GM21381 (cell line): ENCODE results near the gene C4orf54.

Source experiments
- ATAC-seq: cut with Tn5 transposase; IDR thresholded peaks from one replicate; pipeline ENCODE4 v1.9.1; 2021; ENCODE audit warnings: mild to moderate bottlenecking, moderate library complexity; ENCODE audit not compliant: unreplicated experiment

Gene C4orf54

DNA sequence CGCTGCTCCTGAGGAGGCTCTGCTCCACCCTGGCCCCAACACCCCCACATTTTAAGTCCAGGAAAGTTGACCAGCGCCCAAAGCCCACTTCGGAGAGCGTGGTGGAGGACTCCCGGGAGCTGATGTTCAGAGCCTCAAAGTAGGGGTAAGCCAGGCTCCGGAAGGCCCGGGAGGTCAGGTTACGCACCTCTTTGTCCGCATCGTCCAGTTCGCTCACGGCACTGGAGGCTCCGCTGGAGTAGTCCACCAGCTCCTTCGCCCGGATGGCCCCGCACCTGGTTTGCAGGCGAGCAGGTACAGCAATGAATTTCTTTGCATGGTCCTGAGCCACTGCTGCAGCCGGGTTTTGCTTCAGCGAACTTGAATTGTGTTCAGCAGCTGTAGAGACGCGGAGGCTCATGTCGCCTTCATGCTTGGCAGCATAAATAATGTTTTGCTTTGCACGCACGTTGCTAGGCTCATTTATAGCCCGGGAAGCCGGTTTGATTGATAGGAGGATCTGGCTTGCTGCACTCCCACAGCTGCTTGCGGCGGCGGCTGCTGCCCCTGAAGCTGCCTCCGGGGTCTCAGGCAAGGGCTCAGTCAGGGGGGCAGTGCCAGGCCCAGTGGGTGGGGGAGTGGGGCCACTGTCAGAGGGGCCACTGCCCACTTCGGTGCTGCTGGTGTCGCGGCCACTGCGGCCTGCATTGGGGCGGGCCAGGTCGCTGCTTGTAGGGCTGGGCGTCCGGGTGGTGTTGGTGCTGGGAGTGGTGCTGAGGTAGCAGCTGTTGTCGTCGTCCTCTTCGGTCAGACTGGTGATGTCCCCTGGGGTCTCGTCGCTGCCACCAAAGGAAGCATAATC, 4.8 kb downstream of the C4orf54 start:
- ATAC-seq, result no peak

DNA sequence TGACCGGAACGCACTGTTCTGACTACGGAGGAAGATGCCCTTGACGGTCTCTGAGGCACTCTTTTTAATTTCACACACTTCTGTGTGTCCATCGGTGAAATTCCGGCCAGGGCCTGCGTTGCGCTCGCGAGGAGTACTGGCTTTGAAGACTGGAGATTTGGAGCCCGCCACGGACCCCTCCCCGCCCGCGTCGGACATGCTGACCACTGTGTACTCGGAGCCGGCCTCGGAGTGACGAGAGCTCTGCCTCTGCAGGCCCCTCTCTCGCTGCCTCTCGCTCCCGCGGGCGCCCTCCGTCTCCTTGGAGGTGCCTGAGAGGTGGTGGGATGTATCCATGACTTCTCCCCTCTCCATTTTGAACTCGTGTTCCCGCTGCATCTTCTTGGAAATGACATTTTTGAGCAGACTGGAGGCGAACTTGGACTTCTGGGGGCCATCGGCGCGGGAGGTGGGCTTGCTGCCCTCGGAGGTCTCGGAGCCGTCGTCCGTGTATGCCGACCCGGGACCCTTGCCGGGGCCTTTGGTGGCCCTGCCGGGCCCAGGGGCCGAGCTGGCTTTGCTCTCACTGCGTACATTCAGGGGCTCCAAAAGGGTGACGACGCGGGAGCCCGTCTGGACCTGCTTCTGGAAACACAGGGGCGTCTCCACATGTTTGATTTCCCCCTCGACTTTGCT, 5.7 kb downstream of the C4orf54 start:
- no peak for ATAC-seq

GRCh38 chr4:99651016-99651769, 6.4 kb downstream of the C4orf54 start:
- no peak for ATAC-seq

GRCh38 chr4:99649778-99650177, 7.8 kb downstream of the C4orf54 start:
- no peak for ATAC-seq

DNA sequence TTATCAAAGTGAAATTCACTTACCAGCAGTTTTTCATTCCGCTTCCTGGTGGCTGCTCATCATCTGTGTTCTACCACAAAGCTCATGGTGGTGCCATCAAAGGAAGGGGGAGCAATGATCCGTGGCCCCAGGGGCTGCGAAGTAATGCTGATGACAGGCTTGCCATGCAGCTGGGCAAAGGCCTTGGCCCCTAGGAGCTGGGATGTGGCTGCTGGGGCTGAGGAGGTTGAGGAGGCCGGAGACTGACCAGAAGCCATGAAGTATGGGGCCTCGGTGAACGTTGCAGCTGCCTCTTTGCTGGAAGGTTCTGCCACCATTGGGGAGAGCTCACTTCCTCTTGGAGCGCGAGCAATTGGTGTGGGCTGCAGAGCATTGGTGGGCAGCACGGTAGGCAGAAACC, 8.4 kb downstream of the C4orf54 start:
- ATAC-seq, result no peak

DNA sequence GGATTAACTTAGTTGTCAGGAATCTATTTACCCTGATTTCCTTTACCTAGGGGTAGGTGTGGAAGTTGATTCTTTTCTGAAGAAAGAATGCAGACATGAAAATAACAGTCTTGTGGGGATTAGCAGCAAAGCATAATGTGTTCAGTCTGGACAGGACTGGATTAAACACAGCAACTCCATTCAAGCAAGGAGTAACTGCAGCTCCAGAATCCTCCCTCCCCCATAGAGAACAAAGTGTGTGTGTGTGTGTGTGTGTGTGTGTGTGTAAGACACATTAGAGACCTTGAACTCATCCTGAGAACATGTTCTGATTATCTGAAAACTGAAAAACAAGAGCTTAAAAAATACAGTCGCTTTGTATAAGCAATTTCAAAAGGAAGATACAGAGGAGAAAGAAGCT, 9.3 kb downstream of the C4orf54 start:
- ATAC-seq, result no peak

GRCh38 chr4:99647071-99647470, 10.6 kb downstream of the C4orf54 start:
- no peak for ATAC-seq

DNA sequence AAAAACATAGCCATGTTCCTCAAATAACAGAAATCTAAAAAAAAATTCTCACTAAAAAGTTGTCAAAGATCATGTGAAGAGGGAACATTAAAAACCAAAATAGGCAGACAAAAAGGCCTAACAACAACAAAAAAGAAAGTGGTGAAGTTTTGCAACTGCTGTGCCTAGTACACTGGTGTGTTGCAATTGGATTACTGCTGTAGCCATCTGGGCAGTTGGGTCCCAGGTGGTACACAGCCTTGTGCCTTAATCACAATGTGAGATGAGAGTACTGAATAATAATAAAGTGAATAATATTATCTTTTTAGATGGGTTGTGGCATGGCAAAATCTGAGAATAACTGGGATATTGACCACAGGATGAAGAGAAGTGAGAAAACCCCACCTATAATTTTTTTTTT, 12.0 kb downstream of the C4orf54 start:
- ATAC-seq, result no peak

DNA sequence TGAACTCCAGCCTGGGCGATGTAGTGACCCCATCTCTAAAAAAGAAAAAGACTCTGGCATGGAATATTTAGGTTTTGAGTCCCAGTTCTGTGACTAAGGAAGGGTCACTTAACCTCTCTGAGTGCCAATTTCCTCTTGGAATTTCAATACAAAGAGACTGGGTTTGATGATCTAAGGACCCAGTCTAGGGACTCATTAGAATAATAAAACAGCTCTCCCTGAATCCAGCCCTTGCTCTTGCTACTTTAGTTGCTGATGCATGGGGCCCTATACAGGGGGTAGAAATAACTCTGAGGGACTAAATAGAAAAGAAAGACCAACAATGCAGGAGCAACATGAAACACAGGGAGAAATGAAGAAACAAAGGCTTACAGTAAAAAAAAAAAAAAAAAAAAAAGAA, 12.6 kb downstream of the C4orf54 start:
- ATAC-seq, result no peak

- ATAC-seq, result no peak
These were observed 13.2 kb downstream of the C4orf54 start for GRCh38 chr4:99644453-99644852.

DNA sequence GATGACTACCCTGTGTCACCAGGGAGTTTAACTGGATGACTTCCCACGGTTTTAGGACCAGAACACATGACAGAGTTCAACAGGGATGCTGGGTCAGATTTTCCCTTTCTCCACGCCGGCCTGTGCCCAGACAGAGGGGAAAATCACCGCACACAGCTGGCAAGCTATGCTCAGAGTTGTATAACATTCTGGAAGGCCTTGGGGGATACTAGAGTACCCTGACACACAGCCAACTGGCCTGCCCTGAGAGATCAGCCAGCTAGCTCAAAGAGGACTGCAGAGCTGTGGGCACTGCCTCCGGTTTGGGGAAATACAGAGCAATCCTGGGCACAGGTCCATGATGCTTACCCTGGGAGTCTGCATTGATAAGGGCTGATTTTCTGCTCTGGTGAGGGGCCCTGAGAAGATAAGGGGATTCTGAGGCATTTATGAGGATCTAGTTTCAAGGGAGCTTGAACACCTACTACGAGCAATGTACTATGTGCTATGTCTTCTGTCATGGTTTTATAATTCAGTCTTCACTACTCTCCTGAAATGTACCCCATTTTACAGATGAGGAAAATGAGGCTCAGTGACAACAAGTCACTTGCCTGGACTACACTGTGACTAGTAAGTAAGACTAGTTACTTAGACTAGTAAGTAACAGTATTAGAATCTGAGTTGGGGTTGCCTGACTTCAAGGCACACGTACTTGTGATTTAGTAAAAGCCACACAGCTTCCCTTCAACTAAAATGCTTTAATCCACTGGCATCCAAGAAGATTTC, 14.7 kb downstream of the C4orf54 start:
- no peak for ATAC-seq

DNA sequence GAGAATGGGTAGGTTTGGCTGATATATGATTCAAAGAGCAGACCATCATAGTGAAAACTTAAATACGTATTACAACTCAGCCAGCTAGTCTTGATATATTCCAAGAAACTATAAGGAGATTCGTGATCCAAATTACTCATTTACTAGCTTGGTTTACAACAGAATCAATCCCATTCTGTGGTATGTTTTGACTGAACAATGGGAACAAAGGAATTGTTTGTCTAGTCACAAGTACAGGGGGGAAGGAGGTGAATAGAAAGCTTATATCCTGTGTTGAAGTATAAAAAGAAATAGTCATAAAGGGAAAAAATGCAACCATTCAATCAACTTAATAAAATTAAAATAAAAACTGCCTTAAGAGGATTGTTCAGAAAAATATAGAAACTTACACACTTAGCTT, 17.0 kb downstream of the C4orf54 start:
- ATAC-seq, result no peak

GRCh38 chr4:99637174-99637573, 20.5 kb downstream of the C4orf54 start:
- no peak for ATAC-seq

DNA sequence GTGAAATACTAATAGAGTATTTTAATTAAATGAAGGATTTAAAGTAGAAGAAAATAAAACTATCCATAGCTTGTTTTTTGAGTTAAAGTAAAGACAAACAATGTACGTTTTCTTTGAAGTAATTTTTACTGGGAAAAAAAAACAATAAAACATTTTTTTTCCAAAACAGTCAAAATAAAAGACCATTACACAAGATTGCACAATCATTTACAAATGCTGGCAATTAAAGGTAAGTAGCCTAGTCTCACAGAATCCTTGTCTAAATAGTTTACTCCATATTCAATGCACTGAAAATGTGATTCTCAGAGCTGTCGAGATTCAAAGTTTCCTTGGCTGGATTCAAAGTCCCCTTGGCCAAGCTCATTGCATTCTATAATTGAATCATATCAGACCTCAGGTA, 21.2 kb downstream of the C4orf54 start:
- no peak for ATAC-seq

DNA sequence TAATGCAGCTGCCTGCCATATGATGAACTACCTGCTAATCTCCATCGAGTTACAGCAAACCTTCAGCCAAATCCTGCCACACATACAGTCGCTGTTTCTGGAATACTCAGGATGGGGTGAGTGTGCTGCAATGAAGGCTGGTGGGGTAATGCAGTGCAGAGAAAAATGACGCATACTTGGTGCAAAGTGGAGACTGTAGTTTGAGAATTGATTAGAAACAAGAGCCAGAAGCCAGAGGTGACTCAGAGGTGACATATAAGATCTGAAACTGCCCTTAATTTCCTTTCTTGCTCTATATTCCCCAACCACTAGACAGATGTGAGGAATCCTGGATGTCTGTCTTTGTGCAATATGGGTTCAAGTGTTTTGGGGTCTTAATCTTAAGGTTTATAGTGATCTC, 22.0 kb downstream of the C4orf54 start:
- no peak for ATAC-seq

DNA sequence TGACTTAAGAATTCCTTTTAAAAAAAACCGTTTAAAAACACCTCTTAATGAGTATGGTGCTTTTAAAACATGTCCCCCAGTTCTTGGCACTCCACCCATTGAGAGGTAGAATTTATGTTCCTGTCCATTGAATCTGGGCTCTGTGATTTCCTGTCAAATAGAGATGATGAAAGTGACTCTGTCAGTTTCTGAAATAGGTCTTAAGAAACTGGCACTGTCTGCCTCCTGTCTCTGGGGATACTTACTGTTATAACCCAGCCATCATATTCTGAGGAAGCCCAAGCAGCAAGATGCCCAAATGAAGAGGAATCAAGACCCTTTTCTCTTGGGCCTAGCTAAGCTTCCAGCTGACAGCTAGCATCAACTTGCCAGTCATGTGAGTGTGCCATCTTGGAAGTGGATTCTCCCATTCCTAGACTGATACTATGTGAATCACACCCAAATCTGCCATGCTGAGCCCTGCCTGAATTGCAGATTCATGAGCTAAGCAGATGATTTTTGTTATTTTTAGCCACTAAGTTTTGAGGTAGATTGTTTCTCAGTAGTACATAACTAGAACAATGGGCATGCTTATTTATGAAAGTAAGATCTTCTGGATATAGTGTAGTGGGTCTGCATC, 22.8 kb downstream of the C4orf54 start:
- no peak for ATAC-seq

GRCh38 chr4:99633772-99634171, 23.9 kb downstream of the C4orf54 start:
- no peak for ATAC-seq

- ATAC-seq, result no peak
These were observed 26.7 kb downstream of the C4orf54 start for GRCh38 chr4:99630857-99631360.

- no peak for ATAC-seq
These were observed 27.6 kb downstream of the C4orf54 start for GRCh38 chr4:99629962-99630554.

DNA sequence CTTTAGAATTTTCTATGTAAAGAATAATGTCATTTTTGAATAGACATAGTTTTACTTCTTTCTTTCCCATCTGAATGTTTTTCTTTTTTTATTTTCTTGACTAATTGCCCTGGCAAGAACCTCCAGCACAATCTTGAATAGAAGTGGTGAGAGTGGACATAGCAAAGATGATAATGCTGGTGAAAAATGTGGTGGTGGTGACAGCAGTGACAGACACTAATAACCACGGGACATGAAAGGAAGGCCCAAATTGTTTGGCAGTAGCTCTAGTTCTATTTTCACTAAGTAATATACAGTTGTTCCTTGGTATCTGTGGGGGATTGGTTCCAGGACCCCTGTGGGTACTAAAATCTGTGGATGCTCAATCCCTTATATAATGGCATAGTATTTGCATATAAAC, 29.6 kb downstream of the C4orf54 start:
- ATAC-seq, result no peak
